WTC11 (cell line): ENCODE results near the gene DHTKD1. TPM values are rescaled to one million over a fixed set of nuclear protein-coding genes. Genes with fewer than 3 reads are reported as not detected.
A peak's percentile ranks its signal among the peaks of the same experiment; 100 is the strongest.

Experiments
- E2F5 ChIP-seq: sonication (generic); formaldehyde crosslinking; IDR thresholded peaks from 2 replicates; pipeline ENCODE4 v1.8.1; 2022; ENCODE audit warnings: mild to moderate bottlenecking, moderate library complexity, missing genetic modification reagents
- FOXK1 ChIP-seq: sonication (generic); formaldehyde crosslinking; IDR thresholded peaks from 2 replicates; pipeline ENCODE4 v1.8.0; 2022; ENCODE audit warnings: mild to moderate bottlenecking, moderate library complexity, missing genetic modification reagents
- GABPB1 ChIP-seq: sonication (generic); formaldehyde crosslinking; IDR thresholded peaks from 2 replicates; pipeline ENCODE4 v1.8.1; 2023; ENCODE audit warnings: mild to moderate bottlenecking, missing genetic modification reagents
- GRHL2 ChIP-seq: fragments of 250-450 bp; sonication (Bioruptor Pico); IDR thresholded peaks from 2 replicates; pipeline ENCODE4 v1.8.0; 2022; ENCODE audit warnings: mild to moderate bottlenecking, moderate library complexity; ENCODE audit not compliant: insufficient replicate concordance, severe bottlenecking
- KAT7 ChIP-seq: sonication (generic); formaldehyde crosslinking; IDR thresholded peaks from 2 replicates; pipeline ENCODE4 v1.8.1; 2023; ENCODE audit warnings: missing genetic modification reagents, mild to moderate bottlenecking, borderline replicate concordance
- MAX ChIP-seq: sonication (generic); formaldehyde crosslinking; IDR thresholded peaks from 2 replicates; pipeline ENCODE4 v1.8.0; 2022; ENCODE audit warnings: mild to moderate bottlenecking, missing genetic modification reagents
- NR2C2 ChIP-seq: sonication (generic); formaldehyde crosslinking; IDR thresholded peaks from 2 replicates; pipeline ENCODE4 v1.8.0; 2022; ENCODE audit warnings: mild to moderate bottlenecking, missing genetic modification reagents
- NR3C1 ChIP-seq: sonication (generic); formaldehyde crosslinking; conservative IDR thresholded peaks from 2 replicates; pipeline ENCODE4 v1.8.1; 2023; ENCODE audit warnings: low read depth, mild to moderate bottlenecking, missing genetic modification reagents
- PRRX2 ChIP-seq: fragments of 250-450 bp; sonication (Bioruptor Pico); IDR thresholded peaks from 2 replicates; pipeline ENCODE4 v1.8.0; 2021; ENCODE audit warnings: mild to moderate bottlenecking
- SMAD4 ChIP-seq: sonication (generic); formaldehyde crosslinking; IDR thresholded peaks from 2 replicates; pipeline ENCODE4 v1.8.0; 2022; ENCODE audit warnings: mild to moderate bottlenecking, missing genetic modification reagents
- SOX15 ChIP-seq: fragments of 250-450 bp; sonication (Bioruptor Pico); IDR thresholded peaks from 2 replicates; pipeline ENCODE4 v1.9.0; 2021; ENCODE audit warnings: mild to moderate bottlenecking
- TCF7 ChIP-seq: sonication (generic); formaldehyde crosslinking; IDR thresholded peaks from 2 replicates; pipeline ENCODE4 v1.8.0; 2022; ENCODE audit warnings: mild to moderate bottlenecking, low read depth, missing genetic modification reagents, moderate library complexity
- ZBTB21 ChIP-seq: sonication (generic); formaldehyde crosslinking; IDR thresholded peaks from 2 replicates; pipeline ENCODE4 v1.8.1; 2023; ENCODE audit warnings: mild to moderate bottlenecking, missing genetic modification reagents, borderline replicate concordance
- ZNF219 ChIP-seq: sonication (generic); formaldehyde crosslinking; IDR thresholded peaks from 2 replicates; pipeline ENCODE4 v1.8.0; 2023; ENCODE audit warnings: missing genetic modification reagents, mild to moderate bottlenecking, borderline replicate concordance
- ZNF396 ChIP-seq: fragments of 250-450 bp; sonication (Bioruptor Pico); IDR thresholded peaks from 2 replicates; pipeline ENCODE4 v1.8.0; 2021; ENCODE audit warnings: mild to moderate bottlenecking, moderate library complexity, borderline replicate concordance
- ZSCAN18 ChIP-seq: fragments of 250-450 bp; sonication (Bioruptor Pico); IDR thresholded peaks from 2 replicates; pipeline ENCODE4 v2.1.2; 2022; ENCODE audit warnings: mild to moderate bottlenecking, moderate library complexity
- total RNA-seq: library from RNA; stranded (reverse); gene quantifications from 3 replicates; pipeline ENCODE4 v1.2.3, GENCODE V29; 2021
- TF ChIP-seq, protein P1 (sequence below): sonication (generic); formaldehyde crosslinking; IDR thresholded peaks from 2 replicates; pipeline ENCODE4 v1.8.1; 2022; ENCODE audit warnings: low read depth, mild to moderate bottlenecking, moderate library complexity, missing genetic modification reagents, borderline replicate concordance
- TF ChIP-seq, protein P2 (sequence below): sonication (generic); formaldehyde crosslinking; IDR thresholded peaks from 2 replicates; pipeline ENCODE4 v1.8.1; 2022; ENCODE audit warnings: mild to moderate bottlenecking, missing genetic modification reagents, moderate library complexity, borderline replicate concordance
- TF ChIP-seq, protein P3 (sequence below): fragments of 250-450 bp; sonication (Bioruptor Pico); conservative IDR thresholded peaks from 2 replicates; pipeline ENCODE4 v1.9.0; 2021; ENCODE audit warnings: mild to moderate bottlenecking
- TF ChIP-seq, protein P4 (sequence below): fragments of 250-450 bp; sonication (Bioruptor Pico); IDR thresholded peaks from 2 replicates; pipeline ENCODE4 v1.9.0; 2021; ENCODE audit warnings: moderate library complexity, mild to moderate bottlenecking, inconsistent platforms, borderline replicate concordance
- TF ChIP-seq, protein P5 (sequence below): sonication (generic); formaldehyde crosslinking; IDR thresholded peaks from 2 replicates; pipeline ENCODE4 v1.8.1; 2022; ENCODE audit warnings: missing genetic modification reagents, borderline replicate concordance
- TF ChIP-seq, protein P6 (sequence below): sonication (generic); formaldehyde crosslinking; IDR thresholded peaks from 2 replicates; pipeline ENCODE4 v1.8.0; 2023; ENCODE audit warnings: missing genetic modification reagents
- TF ChIP-seq, protein P7 (sequence below): sonication (generic); formaldehyde crosslinking; IDR thresholded peaks from 2 replicates; pipeline ENCODE4 v1.8.0; 2022; ENCODE audit warnings: missing genetic modification reagents

DHTKD1 gene
- total RNA-seq, 1 experiment from 2014 or later: 57.9 TPM

DNA sequence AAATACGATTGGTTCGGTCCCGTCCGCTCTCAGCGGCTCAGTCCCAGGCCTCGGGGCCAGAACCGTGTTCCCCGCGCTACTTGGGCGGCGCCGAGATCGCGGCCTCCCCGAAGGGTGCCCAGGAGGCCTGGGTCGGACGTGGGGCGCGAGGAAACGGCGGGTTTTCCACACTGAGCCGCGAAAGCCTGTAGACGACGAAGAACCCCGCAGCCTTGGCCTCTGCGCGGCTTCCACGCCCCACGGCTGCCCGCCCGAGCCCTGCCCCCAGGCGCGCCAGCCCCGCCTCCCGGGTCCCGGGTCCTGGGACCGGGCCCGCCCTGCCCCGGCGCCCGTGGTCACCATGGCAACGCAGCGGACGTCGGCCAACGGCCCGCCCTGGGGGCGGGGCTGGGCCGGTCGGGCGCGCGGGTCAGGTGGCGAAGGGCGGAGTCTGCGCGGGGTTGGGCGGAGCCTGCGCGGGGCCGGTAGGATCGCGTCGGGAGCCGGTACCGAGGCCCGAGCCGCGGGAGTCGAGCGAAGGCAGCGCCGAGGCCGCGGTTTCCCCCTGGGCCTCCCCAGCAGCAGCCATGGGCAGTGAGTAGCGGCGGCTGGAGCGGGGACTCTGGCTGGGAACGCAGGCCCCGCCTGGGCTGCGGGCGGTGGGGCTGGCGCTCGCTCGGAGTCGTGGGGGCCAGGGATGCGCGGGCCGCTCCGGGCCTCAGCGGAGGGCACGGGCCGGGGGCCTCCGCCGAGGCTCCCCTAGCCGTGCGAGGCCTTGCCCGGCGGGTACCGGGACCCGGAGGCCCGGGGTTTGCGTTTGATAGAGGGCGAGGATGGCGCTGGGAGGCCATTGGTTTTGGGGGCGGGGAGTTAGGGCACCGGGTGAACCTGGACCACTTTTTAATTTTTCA, 60.7 kb downstream of the DHTKD1 start, which contains the start of gene SEC61A2 (continued):
- TF ChIP-seq, protein P1, sequence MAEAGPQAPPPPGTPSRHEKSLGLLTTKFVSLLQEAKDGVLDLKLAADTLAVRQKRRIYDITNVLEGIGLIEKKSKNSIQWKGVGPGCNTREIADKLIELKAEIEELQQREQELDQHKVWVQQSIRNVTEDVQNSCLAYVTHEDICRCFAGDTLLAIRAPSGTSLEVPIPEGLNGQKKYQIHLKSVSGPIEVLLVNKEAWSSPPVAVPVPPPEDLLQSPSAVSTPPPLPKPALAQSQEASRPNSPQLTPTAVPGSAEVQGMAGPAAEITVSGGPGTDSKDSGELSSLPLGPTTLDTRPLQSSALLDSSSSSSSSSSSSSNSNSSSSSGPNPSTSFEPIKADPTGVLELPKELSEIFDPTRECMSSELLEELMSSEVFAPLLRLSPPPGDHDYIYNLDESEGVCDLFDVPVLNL (CRISPR knock-in tag): no peak
- TF ChIP-seq ZSCAN18 (CRISPR knock-in tag) (no peak), KAT7 (CRISPR knock-in tag) (peak; percentile 51; the same call in 1 of the 2 replicates), GABPB1 (CRISPR knock-in tag) (no peak), NR3C1 (CRISPR knock-in tag) (no peak), SMAD4 (CRISPR knock-in tag) (no peak), NR2C2 (no peak), FOXK1 (CRISPR knock-in tag) (no peak; the same call in 1 of the 2 replicates), TCF7 (CRISPR knock-in tag) (no peak), E2F5 (CRISPR knock-in tag) (peak; percentile 69; the same call in 1 of the 2 replicates), ZNF219 (CRISPR knock-in tag) (no peak), GRHL2 (CRISPR knock-in tag) (no peak), ZBTB21 (CRISPR knock-in tag) (no peak), PRRX2 (CRISPR knock-in tag) (peak; percentile 59; the same call in 1 of the 2 replicates), MAX (CRISPR knock-in tag) (no peak), ZNF396 (CRISPR knock-in tag) (no peak), SOX15 (CRISPR knock-in tag) (no peak)
- TF ChIP-seq, protein P2, sequence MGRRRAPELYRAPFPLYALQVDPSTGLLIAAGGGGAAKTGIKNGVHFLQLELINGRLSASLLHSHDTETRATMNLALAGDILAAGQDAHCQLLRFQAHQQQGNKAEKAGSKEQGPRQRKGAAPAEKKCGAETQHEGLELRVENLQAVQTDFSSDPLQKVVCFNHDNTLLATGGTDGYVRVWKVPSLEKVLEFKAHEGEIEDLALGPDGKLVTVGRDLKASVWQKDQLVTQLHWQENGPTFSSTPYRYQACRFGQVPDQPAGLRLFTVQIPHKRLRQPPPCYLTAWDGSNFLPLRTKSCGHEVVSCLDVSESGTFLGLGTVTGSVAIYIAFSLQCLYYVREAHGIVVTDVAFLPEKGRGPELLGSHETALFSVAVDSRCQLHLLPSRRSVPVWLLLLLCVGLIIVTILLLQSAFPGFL (CRISPR knock-in tag): no peak
- TF ChIP-seq, protein P3, sequence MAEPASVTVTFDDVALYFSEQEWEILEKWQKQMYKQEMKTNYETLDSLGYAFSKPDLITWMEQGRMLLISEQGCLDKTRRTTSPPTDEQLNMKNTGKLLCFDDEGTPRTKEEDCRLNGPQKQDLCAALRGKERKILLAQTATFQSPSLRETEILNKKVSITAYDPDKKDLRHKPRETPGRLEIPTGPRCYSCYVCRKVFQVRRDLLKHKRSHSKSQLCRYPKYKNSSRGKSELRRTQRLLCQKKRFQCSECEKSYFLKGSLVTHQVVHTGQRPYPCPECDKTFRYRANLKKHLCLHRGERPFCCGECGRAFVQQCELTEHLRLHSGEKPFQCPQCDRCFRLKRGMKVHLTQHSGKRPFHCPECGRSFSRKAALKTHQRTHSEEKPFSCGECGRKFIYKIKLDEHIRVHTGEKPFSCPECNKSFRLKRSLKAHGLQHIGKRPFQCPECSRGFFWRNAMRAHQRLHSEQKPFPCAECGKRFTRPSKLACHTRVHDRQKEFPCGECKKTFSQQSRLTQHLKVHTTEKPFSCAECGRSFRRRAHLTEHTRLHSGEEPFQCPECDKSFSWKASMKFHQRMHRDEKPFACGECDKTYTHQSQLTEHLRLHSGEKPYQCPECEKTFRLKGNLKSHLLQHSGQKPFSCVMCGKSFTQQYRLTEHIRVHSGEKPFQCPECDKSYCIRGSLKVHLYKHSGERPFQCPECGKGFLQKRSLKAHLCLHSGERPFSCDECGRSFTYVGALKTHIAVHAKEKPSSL (CRISPR knock-in tag): no peak
- TF ChIP-seq, protein P4, sequence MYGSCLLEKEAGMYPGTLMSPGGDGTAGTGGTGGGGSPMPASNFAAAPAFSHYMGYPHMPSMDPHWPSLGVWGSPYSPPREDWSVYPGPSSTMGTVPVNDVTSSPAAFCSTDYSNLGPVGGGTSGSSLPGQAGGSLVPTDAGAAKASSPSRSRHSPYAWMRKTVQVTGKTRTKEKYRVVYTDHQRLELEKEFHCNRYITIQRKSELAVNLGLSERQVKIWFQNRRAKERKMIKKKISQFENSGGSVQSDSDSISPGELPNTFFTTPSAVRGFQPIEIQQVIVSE (CRISPR knock-in tag): no peak
- TF ChIP-seq, protein P5, sequence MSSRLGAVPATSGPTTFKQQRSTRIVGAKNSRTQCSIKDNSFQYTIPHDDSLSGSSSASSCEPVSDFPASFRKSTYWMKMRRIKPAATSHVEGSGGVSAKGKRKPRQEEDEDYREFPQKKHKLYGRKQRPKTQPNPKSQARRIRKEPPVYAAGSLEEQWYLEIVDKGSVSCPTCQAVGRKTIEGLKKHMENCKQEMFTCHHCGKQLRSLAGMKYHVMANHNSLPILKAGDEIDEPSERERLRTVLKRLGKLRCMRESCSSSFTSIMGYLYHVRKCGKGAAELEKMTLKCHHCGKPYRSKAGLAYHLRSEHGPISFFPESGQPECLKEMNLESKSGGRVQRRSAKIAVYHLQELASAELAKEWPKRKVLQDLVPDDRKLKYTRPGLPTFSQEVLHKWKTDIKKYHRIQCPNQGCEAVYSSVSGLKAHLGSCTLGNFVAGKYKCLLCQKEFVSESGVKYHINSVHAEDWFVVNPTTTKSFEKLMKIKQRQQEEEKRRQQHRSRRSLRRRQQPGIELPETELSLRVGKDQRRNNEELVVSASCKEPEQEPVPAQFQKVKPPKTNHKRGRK (CRISPR knock-in tag): no peak
- TF ChIP-seq, protein P6, sequence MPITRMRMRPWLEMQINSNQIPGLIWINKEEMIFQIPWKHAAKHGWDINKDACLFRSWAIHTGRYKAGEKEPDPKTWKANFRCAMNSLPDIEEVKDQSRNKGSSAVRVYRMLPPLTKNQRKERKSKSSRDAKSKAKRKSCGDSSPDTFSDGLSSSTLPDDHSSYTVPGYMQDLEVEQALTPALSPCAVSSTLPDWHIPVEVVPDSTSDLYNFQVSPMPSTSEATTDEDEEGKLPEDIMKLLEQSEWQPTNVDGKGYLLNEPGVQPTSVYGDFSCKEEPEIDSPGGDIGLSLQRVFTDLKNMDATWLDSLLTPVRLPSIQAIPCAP (CRISPR knock-in tag): 0 out of 2 replicates have a peak, but pooled peaks have one; percentile 14
- TF ChIP-seq, protein P7, sequence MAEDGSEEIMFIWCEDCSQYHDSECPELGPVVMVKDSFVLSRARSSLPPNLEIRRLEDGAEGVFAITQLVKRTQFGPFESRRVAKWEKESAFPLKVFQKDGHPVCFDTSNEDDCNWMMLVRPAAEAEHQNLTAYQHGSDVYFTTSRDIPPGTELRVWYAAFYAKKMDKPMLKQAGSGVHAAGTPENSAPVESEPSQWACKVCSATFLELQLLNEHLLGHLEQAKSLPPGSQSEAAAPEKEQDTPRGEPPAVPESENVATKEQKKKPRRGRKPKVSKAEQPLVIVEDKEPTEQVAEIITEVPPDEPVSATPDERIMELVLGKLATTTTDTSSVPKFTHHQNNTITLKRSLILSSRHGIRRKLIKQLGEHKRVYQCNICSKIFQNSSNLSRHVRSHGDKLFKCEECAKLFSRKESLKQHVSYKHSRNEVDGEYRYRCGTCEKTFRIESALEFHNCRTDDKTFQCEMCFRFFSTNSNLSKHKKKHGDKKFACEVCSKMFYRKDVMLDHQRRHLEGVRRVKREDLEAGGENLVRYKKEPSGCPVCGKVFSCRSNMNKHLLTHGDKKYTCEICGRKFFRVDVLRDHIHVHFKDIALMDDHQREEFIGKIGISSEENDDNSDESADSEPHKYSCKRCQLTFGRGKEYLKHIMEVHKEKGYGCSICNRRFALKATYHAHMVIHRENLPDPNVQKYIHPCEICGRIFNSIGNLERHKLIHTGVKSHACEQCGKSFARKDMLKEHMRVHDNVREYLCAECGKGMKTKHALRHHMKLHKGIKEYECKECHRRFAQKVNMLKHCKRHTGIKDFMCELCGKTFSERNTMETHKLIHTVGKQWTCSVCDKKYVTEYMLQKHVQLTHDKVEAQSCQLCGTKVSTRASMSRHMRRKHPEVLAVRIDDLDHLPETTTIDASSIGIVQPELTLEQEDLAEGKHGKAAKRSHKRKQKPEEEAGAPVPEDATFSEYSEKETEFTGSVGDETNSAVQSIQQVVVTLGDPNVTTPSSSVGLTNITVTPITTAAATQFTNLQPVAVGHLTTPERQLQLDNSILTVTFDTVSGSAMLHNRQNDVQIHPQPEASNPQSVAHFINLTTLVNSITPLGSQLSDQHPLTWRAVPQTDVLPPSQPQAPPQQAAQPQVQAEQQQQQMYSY (CRISPR knock-in tag): no peak
